ENCODE results near the gene LRRTM4. TPM values are rescaled to one million over a fixed set of nuclear protein-coding genes. Genes with fewer than 3 reads are reported as not detected.

LRRTM4 gene
- total and polyA plus RNA-seq, 2 of the 13 experiments (the other 11 are each of a cell fraction or from before 2014, with no cell fraction given), result 1.2 TPM

DNA sequence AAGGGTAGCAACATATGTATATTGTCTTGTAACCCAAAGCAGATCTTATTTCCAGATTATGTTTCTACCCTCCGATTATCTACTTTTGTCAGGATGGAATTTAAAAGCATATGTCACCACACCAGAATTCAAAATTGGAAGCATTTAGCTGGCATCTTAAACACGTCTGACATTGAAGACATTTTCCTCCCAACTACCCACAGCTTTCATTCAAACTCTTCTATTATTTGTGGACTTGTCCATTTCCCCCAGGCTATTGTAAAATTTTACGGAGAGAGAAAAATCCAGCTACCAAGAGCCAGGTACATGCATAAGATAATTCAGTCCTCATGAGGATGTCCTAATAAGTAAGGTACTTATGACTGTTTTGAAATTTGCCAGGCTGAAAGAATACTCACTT is 659.3 kb downstream of the LRRTM4 start (continued):
- TF ChIP-seq ZNF33A (CRISPR knock-in tag; IDR thresholded peaks at IDR 0.05; ENCODE audit: borderline replicate concordance) (no peak), ZFP82 (CRISPR knock-in tag; IDR thresholded peaks at IDR 0.05; ENCODE audit: borderline replicate concordance) (no peak), HNRNPK (IDR thresholded peaks at IDR 0.05; ENCODE audit: low read depth, low read length, poor library complexity, severe bottlenecking) (no peak), ZSCAN30 (CRISPR knock-in tag; IDR thresholded peaks at IDR 0.05) (no peak), ZSCAN29 (CRISPR knock-in tag; conservative IDR thresholded peaks at IDR 0.05) (no peak), ZNF75D (CRISPR knock-in tag; IDR thresholded peaks at IDR 0.05; ENCODE audit: borderline replicate concordance) (no peak)
- TF ChIP-seq, protein P1, sequence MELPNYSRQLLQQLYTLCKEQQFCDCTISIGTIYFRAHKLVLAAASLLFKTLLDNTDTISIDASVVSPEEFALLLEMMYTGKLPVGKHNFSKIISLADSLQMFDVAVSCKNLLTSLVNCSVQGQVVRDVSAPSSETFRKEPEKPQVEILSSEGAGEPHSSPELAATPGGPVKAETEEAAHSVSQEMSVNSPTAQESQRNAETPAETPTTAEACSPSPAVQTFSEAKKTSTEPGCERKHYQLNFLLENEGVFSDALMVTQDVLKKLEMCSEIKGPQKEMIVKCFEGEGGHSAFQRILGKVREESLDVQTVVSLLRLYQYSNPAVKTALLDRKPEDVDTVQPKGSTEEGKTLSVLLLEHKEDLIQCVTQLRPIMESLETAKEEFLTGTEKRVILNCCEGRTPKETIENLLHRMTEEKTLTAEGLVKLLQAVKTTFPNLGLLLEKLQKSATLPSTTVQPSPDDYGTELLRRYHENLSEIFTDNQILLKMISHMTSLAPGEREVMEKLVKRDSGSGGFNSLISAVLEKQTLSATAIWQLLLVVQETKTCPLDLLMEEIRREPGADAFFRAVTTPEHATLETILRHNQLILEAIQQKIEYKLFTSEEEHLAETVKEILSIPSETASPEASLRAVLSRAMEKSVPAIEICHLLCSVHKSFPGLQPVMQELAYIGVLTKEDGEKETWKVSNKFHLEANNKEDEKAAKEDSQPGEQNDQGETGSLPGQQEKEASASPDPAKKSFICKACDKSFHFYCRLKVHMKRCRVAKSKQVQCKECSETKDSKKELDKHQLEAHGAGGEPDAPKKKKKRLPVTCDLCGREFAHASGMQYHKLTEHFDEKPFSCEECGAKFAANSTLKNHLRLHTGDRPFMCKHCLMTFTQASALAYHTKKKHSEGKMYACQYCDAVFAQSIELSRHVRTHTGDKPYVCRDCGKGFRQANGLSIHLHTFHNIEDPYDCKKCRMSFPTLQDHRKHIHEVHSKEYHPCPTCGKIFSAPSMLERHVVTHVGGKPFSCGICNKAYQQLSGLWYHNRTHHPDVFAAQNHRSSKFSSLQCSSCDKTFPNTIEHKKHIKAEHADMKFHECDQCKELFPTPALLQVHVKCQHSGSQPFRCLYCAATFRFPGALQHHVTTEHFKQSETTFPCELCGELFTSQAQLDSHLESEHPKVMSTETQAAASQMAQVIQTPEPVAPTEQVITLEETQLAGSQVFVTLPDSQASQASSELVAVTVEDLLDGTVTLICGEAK (IDR thresholded peaks at IDR 0.05), result no peak
- TF ChIP-seq, protein P1 (CRISPR knock-in tag; IDR thresholded peaks at IDR 0.05), result no peak
- TF ChIP-seq, protein P2, sequence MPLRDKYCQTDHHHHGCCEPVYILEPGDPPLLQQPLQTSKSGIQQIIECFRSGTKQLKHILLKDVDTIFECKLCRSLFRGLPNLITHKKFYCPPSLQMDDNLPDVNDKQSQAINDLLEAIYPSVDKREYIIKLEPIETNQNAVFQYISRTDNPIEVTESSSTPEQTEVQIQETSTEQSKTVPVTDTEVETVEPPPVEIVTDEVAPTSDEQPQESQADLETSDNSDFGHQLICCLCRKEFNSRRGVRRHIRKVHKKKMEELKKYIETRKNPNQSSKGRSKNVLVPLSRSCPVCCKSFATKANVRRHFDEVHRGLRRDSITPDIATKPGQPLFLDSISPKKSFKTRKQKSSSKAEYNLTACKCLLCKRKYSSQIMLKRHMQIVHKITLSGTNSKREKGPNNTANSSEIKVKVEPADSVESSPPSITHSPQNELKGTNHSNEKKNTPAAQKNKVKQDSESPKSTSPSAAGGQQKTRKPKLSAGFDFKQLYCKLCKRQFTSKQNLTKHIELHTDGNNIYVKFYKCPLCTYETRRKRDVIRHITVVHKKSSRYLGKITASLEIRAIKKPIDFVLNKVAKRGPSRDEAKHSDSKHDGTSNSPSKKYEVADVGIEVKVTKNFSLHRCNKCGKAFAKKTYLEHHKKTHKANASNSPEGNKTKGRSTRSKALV (CRISPR knock-in tag; IDR thresholded peaks at IDR 0.05), result no peak
